ENCODE measurements around the gene GNB1.

The GNB1 gene

GRCh38 chr1:1898246-1898933 is 7.5 kb upstream of the GNB1 start:
- Histone ChIP-seq H3K27ac (no peak overlapping the region), H3K4me3 (no peak overlapping the region)
- TF ChIP-seq CTCF (IDR thresholded peaks at IDR 0.05), result no peak
- no peak for DNase-seq (ENCODE audit: low spot score)

GRCh38 chr1:1895456-1896336 is 4.8 kb upstream of the GNB1 start:
- DNase-seq (ENCODE audit: low spot score), result no peak
- no peak for TF ChIP-seq CTCF (IDR thresholded peaks at IDR 0.05)
- H3K27ac ChIP-seq, result no peak overlapping the region
- no peak overlapping the region for H3K4me3 ChIP-seq

GRCh38 chr1:1895060-1895418 is 4.2 kb upstream of the GNB1 start:
- TF ChIP-seq CTCF (IDR thresholded peaks at IDR 0.05), result no peak
- Histone ChIP-seq H3K27ac (no peak overlapping the region), H3K4me3 (no peak overlapping the region)
- DNase-seq (ENCODE audit: low spot score), result no peak

GRCh38 chr1:1894354-1895059 is 3.6 kb upstream of the GNB1 start:
- no peak for DNase-seq (ENCODE audit: low spot score)
- TF ChIP-seq CTCF (IDR thresholded peaks at IDR 0.05), result no peak
- Histone ChIP-seq H3K27ac (no peak overlapping the region), H3K4me3 (no peak overlapping the region)

- H3K4me3 ChIP-seq, result no peak overlapping the region
- no peak for DNase-seq (ENCODE audit: low spot score)
- H3K27ac ChIP-seq, result no peak overlapping the region
- no peak for TF ChIP-seq CTCF (IDR thresholded peaks at IDR 0.05)
These were observed 3.1 kb upstream of the GNB1 start for GRCh38 chr1:1893997-1894353.

DNA sequence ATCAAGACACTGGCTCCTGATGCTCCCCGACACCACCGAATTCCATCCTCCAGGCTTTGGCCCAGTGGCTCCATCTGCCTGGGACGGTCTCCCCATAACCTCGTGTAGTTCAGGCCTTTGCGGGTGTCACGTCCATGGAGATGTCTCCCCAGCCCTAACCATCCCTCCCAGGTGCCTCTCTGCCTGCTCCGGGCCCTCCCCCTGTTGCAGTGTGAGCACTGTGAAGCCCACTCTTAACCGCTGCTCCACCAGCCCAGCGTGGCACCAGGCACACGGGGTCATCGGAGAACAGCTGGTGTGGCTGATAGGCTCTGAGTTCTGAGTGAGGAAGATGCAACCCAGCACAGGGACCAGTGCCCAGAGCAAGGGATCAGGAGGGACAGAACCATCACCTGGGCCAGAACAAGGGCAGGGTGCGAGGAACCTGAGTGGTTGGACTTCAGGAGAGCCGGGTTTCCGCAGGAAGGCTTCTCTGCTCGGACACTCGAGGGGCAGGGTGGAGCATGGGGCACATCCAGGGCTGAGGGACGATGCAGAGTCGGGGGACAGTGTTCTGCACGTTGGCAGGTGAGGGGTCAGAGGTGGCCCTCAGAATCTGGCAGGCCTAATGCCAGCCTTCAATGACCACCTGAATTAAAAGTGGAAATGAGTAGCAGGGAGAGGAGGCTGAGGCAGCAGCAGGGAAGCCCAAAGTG is 2.6 kb upstream of the GNB1 start:
- no peak for DNase-seq (ENCODE audit: low spot score)
- Histone ChIP-seq H3K4me3 (no peak overlapping the region), H3K27ac (no peak overlapping the region)
- no peak for TF ChIP-seq CTCF (IDR thresholded peaks at IDR 0.05)
